ENCODE data around the gene TMEM207.

DNA sequence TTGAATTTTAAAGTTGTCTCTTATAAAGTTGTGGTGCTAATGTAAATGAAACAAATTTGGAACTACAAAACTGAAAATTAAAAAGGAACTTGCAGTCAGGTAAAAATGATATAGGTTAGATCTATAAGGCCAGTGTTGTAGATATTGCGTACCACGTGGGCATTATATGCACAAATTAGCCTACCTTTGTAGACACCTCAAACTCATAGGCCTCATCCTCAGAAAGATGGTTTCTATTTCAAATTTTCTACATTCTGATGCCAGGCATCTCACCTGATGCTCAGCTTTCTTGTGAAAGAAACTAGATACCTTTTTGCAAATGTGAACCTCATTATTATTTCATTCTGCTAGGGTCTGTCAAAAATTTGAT lies 25.6 kb downstream of the TMEM207 start:
- TF ChIP-seq EZH2 (IDR thresholded peaks at IDR 0.05) (no peak), POLR2AphosphoS5 (IDR thresholded peaks at IDR 0.05; ENCODE audit: borderline replicate concordance, low read depth, low read length) (no peak), FOXP2 (optimal IDR thresholded peaks at IDR 0.05; ENCODE audit: control extremely low read depth, extremely low read length, insufficient read depth) (no peak)

All from SK-N-MC (cell line).